ENCODE data around the gene CRISP1.
"Not testable (repeated sequence)": the region's sequence is repeated elsewhere in the genome, so short reads cannot be mapped to it uniquely, and the experiment has no call there.

The CRISP1 gene

GRCh38 chr6:49839957-49840356, 26.4 kb downstream of the CRISP1 start:
- no peak for DNase-seq (ENCODE audit: low read depth in 2 of 2)

GRCh38 chr6:49839162-49839561, 27.2 kb downstream of the CRISP1 start:
- DNase-seq (ENCODE audit: low read depth in 2 of 2): no peak

DNA sequence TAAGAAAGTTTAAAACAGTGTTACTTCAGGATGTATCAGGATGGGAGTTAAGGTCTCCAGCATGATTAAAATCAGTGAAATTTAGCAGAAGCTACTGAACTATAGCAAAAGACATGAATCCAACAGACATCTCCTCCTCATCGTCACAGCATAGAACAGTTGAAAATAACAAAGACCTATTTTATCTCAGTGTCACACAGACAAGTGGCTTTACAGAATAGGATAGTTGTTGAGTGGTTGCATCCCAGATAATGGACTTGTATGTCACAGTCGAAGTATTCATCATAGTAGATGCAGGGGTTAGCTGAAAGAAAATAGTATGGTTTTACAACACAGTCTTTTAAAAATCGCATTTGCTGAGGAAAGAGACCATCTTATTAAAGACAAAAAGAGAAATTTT, 31.2 kb downstream of the CRISP1 start:
- DNase-seq (ENCODE audit: low read depth in 2 of 2): no peak

- no peak for DNase-seq (ENCODE audit: low read depth in 2 of 2)
Observed at GRCh38 chr6:49833386-49833785, 32.9 kb downstream of the CRISP1 start.

- DNase-seq (ENCODE audit: low read depth in 2 of 2): no peak
Observed at GRCh38 chr6:49826743-49827406, 39.5 kb downstream of the CRISP1 start.

GRCh38 chr6:49815166-49815565, 51.2 kb downstream of the CRISP1 start:
- no peak for DNase-seq (ENCODE audit: low read depth in 2 of 2)

DNA sequence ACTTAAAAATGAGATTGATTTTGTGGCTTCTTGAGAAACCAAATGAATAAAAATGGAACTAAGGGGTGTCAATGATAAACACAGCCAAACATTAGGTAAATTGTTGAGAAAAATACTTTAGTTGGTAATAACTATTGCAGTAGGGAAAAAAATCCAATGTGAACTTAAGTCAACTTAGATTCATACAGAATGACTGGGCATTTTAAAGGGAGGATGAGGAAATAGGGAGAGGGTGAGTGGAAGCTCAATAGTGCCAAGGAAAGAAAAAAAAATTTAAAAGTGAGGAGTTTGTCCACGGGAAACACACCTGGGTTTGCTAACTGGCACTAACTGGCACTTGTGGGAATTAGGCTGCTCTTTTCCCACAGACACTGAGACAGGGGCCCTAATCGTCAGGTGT, 53.1 kb downstream of the CRISP1 start:
- no peak for DNase-seq (ENCODE audit: low read depth in 2 of 2)

GRCh38 chr6:49806145-49806544, 60.2 kb downstream of the CRISP1 start:
- no peak for DNase-seq (ENCODE audit: low read depth in 2 of 2)

- no peak for DNase-seq (ENCODE audit: low read depth in 2 of 2)
Observed at GRCh38 chr6:49805246-49805645, 61.1 kb downstream of the CRISP1 start.

GRCh38 chr6:49801525-49801924, 64.8 kb downstream of the CRISP1 start:
- no peak for DNase-seq (ENCODE audit: low read depth in 2 of 2)

DNA sequence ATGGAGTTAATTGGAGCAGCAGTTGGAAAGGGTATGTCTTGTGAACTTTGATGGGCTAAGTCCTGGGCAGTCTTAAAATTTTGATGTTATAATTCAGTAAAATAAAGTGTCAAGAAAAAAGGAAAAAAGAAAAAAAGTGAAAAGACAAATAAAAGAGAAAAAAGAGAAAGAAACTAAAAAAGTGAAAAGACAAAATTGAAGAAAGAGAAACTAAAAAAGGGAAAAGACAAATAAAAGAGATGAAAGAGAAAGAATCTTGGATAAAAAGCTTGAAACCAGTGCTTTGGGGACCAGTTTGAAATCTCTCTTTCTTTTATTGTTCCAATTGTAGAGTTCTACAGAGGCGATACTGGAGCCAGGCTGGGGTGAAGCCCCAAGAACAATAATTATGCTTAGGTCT, 67.2 kb downstream of the CRISP1 start:
- DNase-seq (ENCODE audit: low read depth in 2 of 2): no peak

- DNase-seq (ENCODE audit: low read depth in 2 of 2): not testable (repeated sequence)
Observed at GRCh38 chr6:49796842-49797455, 69.4 kb downstream of the CRISP1 start.

DNA sequence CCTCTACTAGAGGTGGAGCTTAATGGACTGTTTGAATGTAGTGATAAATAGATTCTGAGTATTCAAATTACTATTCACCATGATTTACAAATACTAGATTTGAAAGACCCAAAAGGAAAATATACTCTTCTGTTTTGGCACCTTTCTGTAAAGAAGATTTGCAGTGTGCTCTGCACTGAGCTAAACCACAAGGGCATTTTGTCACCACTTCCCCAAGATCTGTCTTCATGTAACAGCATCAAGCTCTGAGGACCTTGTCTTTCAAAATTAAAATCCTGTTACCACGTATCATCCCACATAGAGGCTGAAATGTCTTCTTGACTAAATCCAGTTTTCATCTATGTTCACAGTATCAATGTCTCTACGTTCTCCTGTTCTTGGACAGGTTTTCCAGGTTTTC, 76.0 kb downstream of the CRISP1 start:
- no peak for DNase-seq (ENCODE audit: low read depth in 2 of 2)

DNA sequence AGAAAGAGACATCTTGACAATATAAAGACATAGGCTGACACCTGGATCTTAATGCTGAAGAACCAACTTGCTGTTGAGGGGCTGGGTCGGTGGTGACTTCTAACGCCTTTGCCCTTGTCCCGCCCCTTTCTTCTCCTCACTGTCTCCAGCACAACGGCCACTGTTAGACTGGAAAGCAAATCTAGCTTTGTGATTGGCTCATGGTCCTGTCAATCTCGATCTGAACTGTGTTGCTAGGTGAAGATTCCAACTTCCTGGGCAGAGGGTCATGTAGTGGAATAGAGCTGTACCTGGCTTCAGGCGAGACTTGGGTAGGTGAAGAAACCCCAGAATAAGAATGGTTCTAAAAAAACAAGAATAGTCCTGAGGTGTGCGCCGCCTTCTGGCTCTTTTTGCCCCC, 79.2 kb downstream of the CRISP1 start, which contains the start of gene PGK2:
Gene PGK2 (minus strand): TSS at position 110 of the 400 bp plus-strand sequence. CDS start 98 bp downstream, at position 12.
- DNase-seq (ENCODE audit: low read depth in 2 of 2): no peak

- no peak for DNase-seq (ENCODE audit: low read depth in 2 of 2)
Observed at GRCh38 chr6:49784272-49784671, 82.1 kb downstream of the CRISP1 start.
